H9 (cell line): ENCODE data around the gene FAM124A. TPM values are rescaled to one million over a fixed set of nuclear protein-coding genes. Genes with fewer than 3 reads are reported as not detected.
A peak's percentile ranks its signal among the peaks of the same experiment; 100 is the strongest.

Experiments used
- DNase-seq: peaks from one replicate; pipeline ENCODE4 v3.0.0-alpha.2; 2017
- H2AFZ ChIP-seq: one replicate; pipeline ENCODE4 v1.6.1; 2013; ENCODE audit warnings: mild to moderate bottlenecking, low read length, control low read depth, moderate library complexity
- H2AK5ac ChIP-seq: 2 replicates; pipeline ENCODE4 v1.6.1; 2013; ENCODE audit warnings: low read length, control low read depth, mixed read lengths; ENCODE audit not compliant: insufficient read length
- H2BK120ac ChIP-seq: one replicate; pipeline ENCODE4 v1.6.1; 2013; ENCODE audit warnings: low read depth, mild to moderate bottlenecking, low read length, control low read depth, inconsistent platforms; ENCODE audit not compliant: poor library complexity, severe bottlenecking
- H2BK12ac ChIP-seq: 2 replicates; pipeline ENCODE4 v1.6.1; 2013; ENCODE audit warnings: low read length, control low read depth, mixed read lengths, low read depth; ENCODE audit not compliant: insufficient read length
- H2BK15ac ChIP-seq: 2 replicates; pipeline ENCODE4 v1.6.1; 2013; ENCODE audit warnings: low read depth, low read length, control low read depth
- H2BK20ac ChIP-seq: one replicate; pipeline ENCODE4 v1.6.1; 2013; ENCODE audit warnings: low read depth, mild to moderate bottlenecking, low read length, control low read depth, inconsistent platforms; ENCODE audit not compliant: poor library complexity, severe bottlenecking
- H2BK5ac ChIP-seq: 2 replicates; pipeline ENCODE4 v1.6.1; 2013; ENCODE audit warnings: low read length, control low read depth, mixed read lengths; ENCODE audit not compliant: insufficient read length
- H3K14ac ChIP-seq: 2 replicates; pipeline ENCODE4 v1.6.1; 2013; ENCODE audit warnings: low read length, control low read depth; ENCODE audit not compliant: insufficient read depth
- H3K18ac ChIP-seq: 2 replicates; pipeline ENCODE4 v1.6.1; 2013; ENCODE audit warnings: low read depth, mild to moderate bottlenecking, mixed read lengths, low read length, control low read depth; ENCODE audit not compliant: insufficient read length
- H3K23ac ChIP-seq: 2 replicates; pipeline ENCODE4 v1.6.1; 2013; ENCODE audit warnings: low read length, control low read depth, mixed read lengths, low read depth; ENCODE audit not compliant: insufficient read length
- H3K23me2 ChIP-seq: 2 replicates; pipeline ENCODE4 v1.6.1; 2013; ENCODE audit warnings: low read depth, mild to moderate bottlenecking, mixed read lengths, low read length, control low read depth; ENCODE audit not compliant: insufficient read length, poor library complexity, severe bottlenecking
- H3K27ac ChIP-seq: 2 replicates; pipeline ENCODE4 v1.5.1; 2013; ENCODE audit warnings: low read length, control low read depth, mixed read lengths, low read depth; ENCODE audit not compliant: insufficient read length
- H3K27me3 ChIP-seq: 2 replicates; pipeline ENCODE4 v1.6.1; 2013; ENCODE audit warnings: low read length, control low read depth, inconsistent platforms; ENCODE audit not compliant: insufficient read depth
- H3K4ac ChIP-seq: 2 replicates; pipeline ENCODE4 v1.6.1; 2013; ENCODE audit warnings: low read depth, mild to moderate bottlenecking, control low read depth, inconsistent platforms, low read length, moderate library complexity
- H3K4me1 ChIP-seq: 2 replicates; pipeline ENCODE4 v1.6.1; 2013; ENCODE audit warnings: low read length, control low read depth, inconsistent platforms; ENCODE audit not compliant: insufficient read depth
- H3K4me2 ChIP-seq: 2 replicates; pipeline ENCODE4 v1.6.1; 2013; ENCODE audit warnings: low read length, control low read depth, mixed read lengths; ENCODE audit not compliant: insufficient read length, insufficient read depth
- H3K56ac ChIP-seq: 2 replicates; pipeline ENCODE4 v1.6.1; 2013; ENCODE audit warnings: low read depth, mild to moderate bottlenecking, mixed read lengths, low read length, control low read depth; ENCODE audit not compliant: insufficient read length
- H3K79me1 ChIP-seq: 2 replicates; pipeline ENCODE4 v1.6.1; 2013; ENCODE audit warnings: low read depth, mild to moderate bottlenecking, moderate library complexity, low read length, control low read depth, inconsistent platforms; ENCODE audit not compliant: insufficient read depth, poor library complexity, severe bottlenecking
- H3K79me2 ChIP-seq: 2 replicates; pipeline ENCODE4 v1.6.1; 2013; ENCODE audit warnings: low read length, control low read depth, inconsistent platforms; ENCODE audit not compliant: insufficient read depth
- H3K9ac ChIP-seq: 2 replicates; pipeline ENCODE4 v1.6.1; 2013; ENCODE audit warnings: low read length, control low read depth, mixed read lengths; ENCODE audit not compliant: insufficient read length; ENCODE audit errors: extremely low read depth
- H3K9me3 ChIP-seq: one replicate; pipeline ENCODE4 v1.6.1; 2013; ENCODE audit warnings: low read depth, low read length, inconsistent platforms; ENCODE audit not compliant: control insufficient read depth
- H3T11ph ChIP-seq: one replicate; pipeline ENCODE4 v1.6.1; 2013; ENCODE audit warnings: mild to moderate bottlenecking, low read length, control low read depth, inconsistent platforms
- H4K20me1 ChIP-seq: one replicate; pipeline ENCODE4 v1.6.1; 2013; ENCODE audit not compliant: control insufficient read depth, insufficient read length, insufficient read depth
- H4K5ac ChIP-seq: 2 replicates; pipeline ENCODE4 v1.6.1; 2013; ENCODE audit warnings: low read depth, mild to moderate bottlenecking, mixed read lengths, low read length, control low read depth; ENCODE audit not compliant: insufficient read length
- H4K8ac ChIP-seq: replicated peaks from 2 replicates; pipeline ENCODE4 v1.6.1; 2013; ENCODE audit warnings: low read length, control low read depth, mixed read lengths, low read depth; ENCODE audit not compliant: insufficient read length
- H4K91ac ChIP-seq: 2 replicates; pipeline ENCODE4 v1.6.1; 2013; ENCODE audit warnings: low read depth, mild to moderate bottlenecking, moderate library complexity, mixed read lengths, low read length, control low read depth; ENCODE audit not compliant: insufficient read length
- H3K27ac Mint-ChIP-seq, 3 experiments: 2 replicates in 2 of 3; 3 replicates in 1 of 3; pipeline ENCODE4 v1.8.0; 2020 to 2021; ENCODE audit warnings: mixed read lengths in 3 of 3, mild to moderate bottlenecking in 1 of 3, moderate library complexity in 1 of 3
- H3K27me3 Mint-ChIP-seq: 2 replicates; pipeline ENCODE4 v1.8.0; 2021; ENCODE audit warnings: low read depth, mild to moderate bottlenecking, moderate library complexity, mixed read lengths
- H3K36me3 Mint-ChIP-seq, 3 experiments: 2 replicates in 2 of 3; 3 replicates in 1 of 3; pipeline ENCODE4 v1.8.0; 2020 to 2021; ENCODE audit warnings: low read depth in 3 of 3, mixed read lengths in 3 of 3; ENCODE audit not compliant: insufficient read depth in 1 of 3
- H3K4me1 Mint-ChIP-seq, 2 experiments: 2 replicates each; pipeline ENCODE4 v1.8.0; 2020; ENCODE audit warnings: mixed read lengths in 2 of 2
- H3K4me3 Mint-ChIP-seq, 2 experiments: 2 replicates in 1 of 2; 3 replicates in 1 of 2; pipeline ENCODE4 v1.8.0; 2020 to 2021; ENCODE audit warnings: mild to moderate bottlenecking in 2 of 2, mixed read lengths in 2 of 2, moderate library complexity in 1 of 2
- H3K9me3 Mint-ChIP-seq, 2 experiments: 2 replicates in 1 of 2; 3 replicates in 1 of 2; pipeline ENCODE4 v1.8.0; 2020; ENCODE audit warnings: mild to moderate bottlenecking in 2 of 2, mixed read lengths in 2 of 2, moderate library complexity in 1 of 2
- total RNA-seq: library from RNA; stranded (reverse); gene quantifications from 2 replicates; pipeline ENCODE4 v1.2.1, GENCODE V29; 2021
- TF ChIP-seq, protein P1 (sequence below): fragments of 200-600 bp; sonication (generic); conservative IDR thresholded peaks from 3 replicates; pipeline ENCODE4 v1.8.0; 2021; ENCODE audit warnings: antibody characterized with exemption, mild to moderate bottlenecking

The FAM124A gene
- total RNA-seq, 1 experiment from 2014 or later, result 41.9 TPM

- Histone ChIP-seq H3K4ac (no peak overlapping the region), H3K27ac (no peak overlapping the region), H4K20me1 (no peaks in the 10 kb centered on the region), H2BK20ac (no peak overlapping the region), H3K23me2 (no peaks in the 10 kb centered on the region), H4K8ac (no peak overlapping the region), H3K79me1 (peaks cover 3% of the 10 kb centered on the region), H3K56ac (no peak overlapping the region), H4K91ac (no peak overlapping the region), H3K4me1 (peaks cover 8% of the 10 kb centered on the region), H3K27me3 (no peaks in the 10 kb centered on the region), H4K5ac (no peak overlapping the region), H3T11ph (no peak overlapping the region), H3K18ac (no peak overlapping the region), H3K9ac (no peak overlapping the region), H2BK5ac (no peak overlapping the region), H3K4me2 (no peak overlapping the region), H2BK12ac (no peak overlapping the region), H2AFZ (no peak overlapping the region), H2BK120ac (no peak overlapping the region), H3K79me2 (peaks cover 3% of the 10 kb centered on the region; the same call in 1 of the 2 replicates), H3K9me3 (no peaks in the 10 kb centered on the region), H3K14ac (no peak overlapping the region), H3K23ac (no peak overlapping the region), H2BK15ac (no peak overlapping the region), H2AK5ac (no peak overlapping the region)
- Mint-ChIP-seq H3K9me3 (no peaks in the 10 kb centered on the region), H3K27ac (peak overlapping the region in 1 of 3 experiments; percentile 93; a peak in 2 of 7 replicates), H3K27me3 (no peaks in the 10 kb centered on the region), H3K36me3 (peaks cover 34 to 62% (median 57%) of the 10 kb centered on the region in 3 experiments), H3K4me3 (no peak overlapping the region), H3K4me1 (peaks cover 57 to 64% of the 10 kb centered on the region in 2 experiments)
- TF ChIP-seq, protein P1, sequence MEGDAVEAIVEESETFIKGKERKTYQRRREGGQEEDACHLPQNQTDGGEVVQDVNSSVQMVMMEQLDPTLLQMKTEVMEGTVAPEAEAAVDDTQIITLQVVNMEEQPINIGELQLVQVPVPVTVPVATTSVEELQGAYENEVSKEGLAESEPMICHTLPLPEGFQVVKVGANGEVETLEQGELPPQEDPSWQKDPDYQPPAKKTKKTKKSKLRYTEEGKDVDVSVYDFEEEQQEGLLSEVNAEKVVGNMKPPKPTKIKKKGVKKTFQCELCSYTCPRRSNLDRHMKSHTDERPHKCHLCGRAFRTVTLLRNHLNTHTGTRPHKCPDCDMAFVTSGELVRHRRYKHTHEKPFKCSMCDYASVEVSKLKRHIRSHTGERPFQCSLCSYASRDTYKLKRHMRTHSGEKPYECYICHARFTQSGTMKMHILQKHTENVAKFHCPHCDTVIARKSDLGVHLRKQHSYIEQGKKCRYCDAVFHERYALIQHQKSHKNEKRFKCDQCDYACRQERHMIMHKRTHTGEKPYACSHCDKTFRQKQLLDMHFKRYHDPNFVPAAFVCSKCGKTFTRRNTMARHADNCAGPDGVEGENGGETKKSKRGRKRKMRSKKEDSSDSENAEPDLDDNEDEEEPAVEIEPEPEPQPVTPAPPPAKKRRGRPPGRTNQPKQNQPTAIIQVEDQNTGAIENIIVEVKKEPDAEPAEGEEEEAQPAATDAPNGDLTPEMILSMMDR, result no peak
- no peak for DNase-seq
Observed at GRCh38 chr13:51232328-51232727, 10.1 kb downstream of the FAM124A start.
